GM12872 (cell line): ENCODE results near the gene PCDHA13.
"Not testable (repeated sequence)": the region's sequence is repeated elsewhere in the genome, so short reads cannot be mapped to it uniquely, and the experiment has no call there.

Source experiments
- TF ChIP-seq, protein P1 (sequence below): IDR thresholded peaks from 3 replicates; pipeline ENCODE4 v1.5.1; 2011; ENCODE audit warnings: low read depth, mild to moderate bottlenecking, low read length, moderate library complexity; ENCODE audit not compliant: insufficient read depth

PCDHA13 gene

GRCh38 chr5:140848139-140849102 lies 33.5 kb upstream of the PCDHA13 start, which contains the start of gene PCDHA9:
TSS of gene PCDHA9 (plus strand) at chr5:140848382. CDS start at chr5:140848496, 114 bp downstream.
- TF ChIP-seq, protein P1, sequence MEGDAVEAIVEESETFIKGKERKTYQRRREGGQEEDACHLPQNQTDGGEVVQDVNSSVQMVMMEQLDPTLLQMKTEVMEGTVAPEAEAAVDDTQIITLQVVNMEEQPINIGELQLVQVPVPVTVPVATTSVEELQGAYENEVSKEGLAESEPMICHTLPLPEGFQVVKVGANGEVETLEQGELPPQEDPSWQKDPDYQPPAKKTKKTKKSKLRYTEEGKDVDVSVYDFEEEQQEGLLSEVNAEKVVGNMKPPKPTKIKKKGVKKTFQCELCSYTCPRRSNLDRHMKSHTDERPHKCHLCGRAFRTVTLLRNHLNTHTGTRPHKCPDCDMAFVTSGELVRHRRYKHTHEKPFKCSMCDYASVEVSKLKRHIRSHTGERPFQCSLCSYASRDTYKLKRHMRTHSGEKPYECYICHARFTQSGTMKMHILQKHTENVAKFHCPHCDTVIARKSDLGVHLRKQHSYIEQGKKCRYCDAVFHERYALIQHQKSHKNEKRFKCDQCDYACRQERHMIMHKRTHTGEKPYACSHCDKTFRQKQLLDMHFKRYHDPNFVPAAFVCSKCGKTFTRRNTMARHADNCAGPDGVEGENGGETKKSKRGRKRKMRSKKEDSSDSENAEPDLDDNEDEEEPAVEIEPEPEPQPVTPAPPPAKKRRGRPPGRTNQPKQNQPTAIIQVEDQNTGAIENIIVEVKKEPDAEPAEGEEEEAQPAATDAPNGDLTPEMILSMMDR: not testable (repeated sequence)

- TF ChIP-seq, protein P1: no peak
Measured at GRCh38 chr5:140855772-140856674, 25.9 kb upstream of the PCDHA13 start, which contains the start of gene PCDHA10. TSS of gene PCDHA10 (plus strand) at chr5:140855897. CDS start at chr5:140856049, 152 bp downstream.

GRCh38 chr5:140857177-140857986 lies 24.5 kb upstream of the PCDHA13 start:
- TF ChIP-seq, protein P1: no peak

- TF ChIP-seq, protein P1: no peak
Measured at GRCh38 chr5:140857987-140858240, 24.0 kb upstream of the PCDHA13 start.

- TF ChIP-seq, protein P1: no peak
Measured at GRCh38 chr5:140862441-140863295, 19.3 kb upstream of the PCDHA13 start.

DNA sequence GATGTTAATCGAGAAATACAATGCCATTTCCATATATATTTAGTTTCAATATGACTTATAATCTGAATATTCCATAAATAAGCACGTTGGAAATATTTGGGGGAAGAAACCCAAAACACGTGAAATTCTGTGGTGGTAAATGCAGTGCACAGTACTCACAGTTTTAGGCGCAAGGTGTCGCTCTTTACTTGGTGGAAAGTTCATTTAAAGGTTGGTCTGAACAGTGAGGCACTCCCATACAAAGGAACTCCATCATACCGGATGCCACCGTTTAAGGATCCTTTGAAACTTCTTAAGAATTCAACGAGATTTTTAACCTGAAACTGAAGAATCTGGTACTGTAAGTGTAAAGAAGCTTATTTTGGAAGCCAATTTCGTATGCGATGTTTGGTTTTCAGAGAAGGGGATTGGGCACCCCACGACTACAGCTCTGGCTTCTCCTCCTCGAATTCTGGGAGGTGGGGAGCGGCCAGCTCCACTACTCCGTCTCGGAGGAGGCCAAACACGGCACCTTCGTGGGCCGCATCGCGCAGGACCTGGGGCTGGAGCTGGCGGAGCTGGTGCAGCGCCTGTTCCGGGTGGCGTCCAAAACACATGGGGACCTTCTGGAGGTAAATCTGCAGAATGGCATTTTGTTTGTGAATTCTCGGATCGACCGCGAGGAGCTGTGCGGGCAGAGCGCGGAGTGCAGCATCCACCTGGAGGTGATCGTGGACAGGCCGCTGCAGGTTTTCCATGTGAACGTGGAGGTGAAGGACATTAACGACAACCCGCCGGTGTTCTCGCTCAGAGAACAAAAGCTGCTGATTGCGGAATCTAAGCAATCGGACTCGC lies 13.0 kb upstream of the PCDHA13 start, which contains the start of gene PCDHA11:
PCDHA11 (plus strand) TSS at position 237 of the 834 bp plus-strand sequence; CDS start at position 384, 147 bp downstream.
- TF ChIP-seq, protein P1: 0 out of 3 replicates have a peak, but pooled peaks have one; percentile 13
